MM.1S (cell line): ENCODE measurements around the gene CHST11.

Source experiments
- DNase-seq: peaks from one replicate; pipeline ENCODE4 v3.0.0-alpha.2; 2015
- H2AFZ ChIP-seq: fragments of 300-600 bp; sonication (generic); 2 replicates; pipeline ENCODE4 v1.6.0; 2016; ENCODE audit warnings: antibody characterized with exemption, low read length
- H3F3A ChIP-seq: fragments of 300-600 bp; sonication (generic); 2 replicates; pipeline ENCODE4 v1.6.1; 2016; ENCODE audit warnings: mild to moderate bottlenecking, antibody characterized with exemption, low read length, moderate library complexity, mixed read lengths; ENCODE audit not compliant: insufficient read depth
- H3K27ac ChIP-seq: fragments of 300-600 bp; sonication (generic); 2 replicates; pipeline ENCODE4 v1.5.1; 2016; ENCODE audit warnings: mild to moderate bottlenecking, low read length
- H3K27me3 ChIP-seq: fragments of 300-600 bp; sonication (generic); replicated peaks from 2 replicates; pipeline ENCODE4 v1.6.0; 2016; ENCODE audit warnings: low read length; ENCODE audit not compliant: insufficient read depth
- H3K36me3 ChIP-seq: fragments of 300-600 bp; sonication (generic); replicated peaks from 2 replicates; pipeline ENCODE4 v1.6.1; 2016; ENCODE audit warnings: mild to moderate bottlenecking, low read length, mixed read lengths; ENCODE audit not compliant: insufficient read depth
- H3K4me1 ChIP-seq: fragments of 300-600 bp; sonication (generic); 2 replicates; pipeline ENCODE4 v1.6.1; 2016; ENCODE audit warnings: low read length, mixed read lengths
- H3K4me2 ChIP-seq: fragments of 300-600 bp; sonication (generic); 2 replicates; pipeline ENCODE4 v1.6.0; 2016; ENCODE audit warnings: low read depth, low read length
- H3K4me3 ChIP-seq: fragments of 300-600 bp; sonication (generic); 2 replicates; pipeline ENCODE4 v1.5.1; 2016; ENCODE audit warnings: low read length, mixed read lengths
- H3K79me2 ChIP-seq: fragments of 300-600 bp; sonication (generic); 2 replicates; pipeline ENCODE4 v1.6.1; 2016; ENCODE audit warnings: mixed run types, low read length, mixed read lengths
- H3K9ac ChIP-seq: fragments of 300-600 bp; sonication (generic); 2 replicates; pipeline ENCODE4 v1.6.1; 2016; ENCODE audit warnings: low read length, mixed read lengths
- H3K9me2 ChIP-seq: fragments of 300-600 bp; sonication (generic); replicated peaks from 2 replicates; pipeline ENCODE4 v1.6.1; 2016; ENCODE audit warnings: mild to moderate bottlenecking, low read length, mixed read lengths; ENCODE audit not compliant: insufficient read depth
- H3K9me3 ChIP-seq: fragments of 300-600 bp; sonication (generic); replicated peaks from 2 replicates; pipeline ENCODE4 v1.6.1; 2016; ENCODE audit warnings: mild to moderate bottlenecking, low read length, mixed read lengths; ENCODE audit not compliant: insufficient read depth
- H4K20me1 ChIP-seq: fragments of 300-600 bp; sonication (generic); 2 replicates; pipeline ENCODE4 v1.6.1; 2016; ENCODE audit warnings: mild to moderate bottlenecking, low read length, moderate library complexity, mixed read lengths; ENCODE audit not compliant: insufficient read depth
- CTCF ChIP-seq: fragments of 300-600 bp; sonication (generic); IDR thresholded peaks from 2 replicates; pipeline ENCODE4 v1.5.1; 2016; ENCODE audit warnings: antibody characterized with exemption, low read length, mixed read lengths
- EZH2 ChIP-seq: fragments of 300-600 bp; sonication (generic); optimal IDR thresholded peaks from 2 replicates; pipeline ENCODE3; 2017; ENCODE audit warnings: low read depth, mild to moderate bottlenecking, antibody characterized with exemption, low read length, mixed read lengths
- EZH2phosphoT487 ChIP-seq: fragments of 300-600 bp; sonication (generic); IDR thresholded peaks from 2 replicates; pipeline ENCODE4 v1.6.1; 2018; ENCODE audit warnings: antibody characterized with exemption, low read length

The CHST11 gene

GRCh38 chr12:104721936-104722335 lies 265.2 kb downstream of the CHST11 start:
- no peak overlapping the region for H3K4me2 ChIP-seq
- no peaks in the 10 kb centered on the region for H3K9me2 ChIP-seq
- no peak overlapping the region for H3K27ac ChIP-seq
- H3K4me1 ChIP-seq, result no peaks in the 10 kb centered on the region; the same call in 1 of the 2 replicates
- no peak overlapping the region for H3K9ac ChIP-seq
- TF ChIP-seq CTCF, result no peak
- TF ChIP-seq EZH2phosphoT487, result no peak
- TF ChIP-seq EZH2, result no peak
- H3K36me3 ChIP-seq, result no peaks in the 10 kb centered on the region
- no peak overlapping the region for H2AFZ ChIP-seq
- no peak for DNase-seq
- H3K9me3 ChIP-seq, result no peaks in the 10 kb centered on the region
- no peaks in the 10 kb centered on the region for H3F3A ChIP-seq
- no peak overlapping the region for H3K4me3 ChIP-seq
- H3K79me2 ChIP-seq, result 0 out of 2 replicates have a peak, but pooled peaks cover 5% of the 10 kb centered on the region
- no peaks in the 10 kb centered on the region for H3K27me3 ChIP-seq
- no peaks in the 10 kb centered on the region for H4K20me1 ChIP-seq

GRCh38 chr12:104722601-104723534 lies 266.1 kb downstream of the CHST11 start:
- DNase-seq, result no peak
- Histone ChIP-seq H3K79me2 (0 out of 2 replicates have a peak, but pooled peaks cover 5% of the 10 kb centered on the region), H3K4me3 (no peak overlapping the region), H3K4me2 (no peak overlapping the region), H3F3A (no peaks in the 10 kb centered on the region), H3K9me2 (no peaks in the 10 kb centered on the region), H3K36me3 (no peaks in the 10 kb centered on the region), H4K20me1 (no peaks in the 10 kb centered on the region), H3K9me3 (no peaks in the 10 kb centered on the region), H3K27ac (no peak overlapping the region), H3K27me3 (no peaks in the 10 kb centered on the region), H3K4me1 (no peaks in the 10 kb centered on the region; the same call in 1 of the 2 replicates), H3K9ac (no peak overlapping the region), H2AFZ (no peak overlapping the region)
- no peak for TF ChIP-seq EZH2phosphoT487
- TF ChIP-seq EZH2, result no peak
- TF ChIP-seq CTCF, result no peak

- Histone ChIP-seq H3F3A (no peaks in the 10 kb centered on the region), H3K79me2 (0 out of 2 replicates have a peak, but pooled peaks cover 5% of the 10 kb centered on the region), H3K4me3 (no peak overlapping the region), H3K27ac (no peak overlapping the region), H3K9ac (no peak overlapping the region), H2AFZ (no peak overlapping the region), H3K27me3 (no peaks in the 10 kb centered on the region), H3K36me3 (no peaks in the 10 kb centered on the region), H3K9me3 (no peaks in the 10 kb centered on the region), H4K20me1 (no peaks in the 10 kb centered on the region), H3K4me2 (no peak overlapping the region), H3K9me2 (no peaks in the 10 kb centered on the region), H3K4me1 (no peaks in the 10 kb centered on the region; the same call in 1 of the 2 replicates)
- DNase-seq, result no peak
- TF ChIP-seq EZH2 (no peak), CTCF (no peak), EZH2phosphoT487 (no peak)
Measured at GRCh38 chr12:104723895-104724294, 267.1 kb downstream of the CHST11 start.
